DMS79 (cell line): ENCODE measurements around the gene IL17C.

Source experiments
- DNase-seq: peaks from one replicate; lab custom pipeline; 2025; lab: John Stamatoyannopoulos, UW

IL17C gene

GRCh38 chr16:88627531-88628411, 10.6 kb upstream of the IL17C start:
- DNase-seq: no peak

GRCh38 chr16:88628512-88628974, 9.8 kb upstream of the IL17C start:
- DNase-seq: no peak

GRCh38 chr16:88629835-88630234, 8.5 kb upstream of the IL17C start:
- DNase-seq: no peak

- DNase-seq: no peak
These were observed 7.9 kb upstream of the IL17C start for GRCh38 chr16:88630433-88630832.

GRCh38 chr16:88630941-88631340, 7.4 kb upstream of the IL17C start:
- no peak for DNase-seq

GRCh38 chr16:88631384-88631783, 7.0 kb upstream of the IL17C start:
- no peak for DNase-seq

GRCh38 chr16:88631920-88632586, 6.3 kb upstream of the IL17C start:
- DNase-seq: no peak

GRCh38 chr16:88632587-88632930, 5.8 kb upstream of the IL17C start:
- DNase-seq: no peak

GRCh38 chr16:88633684-88634140, 4.7 kb upstream of the IL17C start:
- DNase-seq: no peak

GRCh38 chr16:88634141-88634993, 4.0 kb upstream of the IL17C start:
- no peak for DNase-seq

GRCh38 chr16:88634994-88635670, 3.2 kb upstream of the IL17C start:
- DNase-seq: no peak

- DNase-seq: no peak
These were observed 2.6 kb upstream of the IL17C start for GRCh38 chr16:88635671-88636319.

GRCh38 chr16:88636488-88637265, 1.7 kb upstream of the IL17C start:
- no peak for DNase-seq

- DNase-seq: no peak
These were observed 1.1 kb downstream of the IL17C start for GRCh38 chr16:88639231-88640038.

GRCh38 chr16:88640039-88640495, 1.7 kb downstream of the IL17C start:
- DNase-seq: no peak

GRCh38 chr16:88640498-88641247, 2.3 kb downstream of the IL17C start:
- no peak for DNase-seq

- no peak for DNase-seq
These were observed 4.7 kb downstream of the IL17C start for GRCh38 chr16:88642881-88643643.

- DNase-seq: no peak
These were observed 5.2 kb downstream of the IL17C start for GRCh38 chr16:88643644-88643932.
